ENCODE measurements around the gene CHAF1A. TPM values are rescaled to one million over a fixed set of nuclear protein-coding genes. Genes with fewer than 3 reads are reported as not detected.
A peak's percentile ranks its signal among the peaks of the same experiment; 100 is the strongest.

Gene CHAF1A
- total RNA-seq, 1 donor from 2014 or later, result 6.8 TPM

DNA sequence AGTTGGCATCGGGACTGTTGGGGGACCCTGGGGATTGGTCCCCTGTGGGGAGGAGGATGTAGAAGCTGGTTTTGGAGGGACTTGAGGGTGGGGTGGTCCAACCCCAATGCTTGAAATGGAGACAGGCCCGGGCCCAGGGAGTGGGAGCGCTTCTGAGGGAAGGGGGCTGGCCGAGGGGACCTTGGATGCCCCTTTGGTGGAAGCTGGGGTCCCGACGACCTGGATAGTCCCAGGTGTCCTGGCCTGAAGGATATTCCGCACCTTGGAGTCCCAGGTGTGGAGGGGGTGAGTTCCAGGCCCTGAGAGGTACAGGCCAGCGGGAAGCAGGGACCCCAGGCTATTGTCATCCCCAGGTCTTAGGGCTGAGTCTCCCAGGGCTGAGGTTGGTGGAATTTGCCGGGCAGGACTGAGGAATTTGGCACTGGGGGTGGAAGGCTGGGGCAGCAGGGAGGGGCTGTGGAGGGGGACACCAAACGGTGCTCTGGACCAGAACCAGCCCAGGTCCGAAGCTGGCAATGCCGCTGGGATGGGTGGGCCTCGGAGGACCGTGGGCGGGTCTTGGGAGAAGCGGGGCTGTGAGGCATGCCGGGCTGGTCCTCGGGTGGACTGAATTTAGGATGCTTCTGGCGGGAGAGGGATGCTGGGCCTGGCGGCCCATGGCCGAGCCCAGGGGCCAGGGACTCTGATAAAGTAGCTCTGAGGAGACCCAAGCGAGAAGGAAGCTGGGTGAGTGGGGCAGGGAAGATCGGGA lies 71.5 kb downstream of the CHAF1A start:
- DNase-seq (ENCODE audit: low read depth), result no peak
- H3K27me3 ChIP-seq (ENCODE audit: control insufficient read depth, insufficient read depth, low read length), result no peaks in the 10 kb centered on the region
- peaks cover 2% of the 10 kb centered on the region for H3K36me3 ChIP-seq (ENCODE audit: control insufficient read depth, insufficient read depth, low read length)
- TF ChIP-seq, protein P1, sequence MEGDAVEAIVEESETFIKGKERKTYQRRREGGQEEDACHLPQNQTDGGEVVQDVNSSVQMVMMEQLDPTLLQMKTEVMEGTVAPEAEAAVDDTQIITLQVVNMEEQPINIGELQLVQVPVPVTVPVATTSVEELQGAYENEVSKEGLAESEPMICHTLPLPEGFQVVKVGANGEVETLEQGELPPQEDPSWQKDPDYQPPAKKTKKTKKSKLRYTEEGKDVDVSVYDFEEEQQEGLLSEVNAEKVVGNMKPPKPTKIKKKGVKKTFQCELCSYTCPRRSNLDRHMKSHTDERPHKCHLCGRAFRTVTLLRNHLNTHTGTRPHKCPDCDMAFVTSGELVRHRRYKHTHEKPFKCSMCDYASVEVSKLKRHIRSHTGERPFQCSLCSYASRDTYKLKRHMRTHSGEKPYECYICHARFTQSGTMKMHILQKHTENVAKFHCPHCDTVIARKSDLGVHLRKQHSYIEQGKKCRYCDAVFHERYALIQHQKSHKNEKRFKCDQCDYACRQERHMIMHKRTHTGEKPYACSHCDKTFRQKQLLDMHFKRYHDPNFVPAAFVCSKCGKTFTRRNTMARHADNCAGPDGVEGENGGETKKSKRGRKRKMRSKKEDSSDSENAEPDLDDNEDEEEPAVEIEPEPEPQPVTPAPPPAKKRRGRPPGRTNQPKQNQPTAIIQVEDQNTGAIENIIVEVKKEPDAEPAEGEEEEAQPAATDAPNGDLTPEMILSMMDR (IDR thresholded peaks at IDR 0.05; ENCODE audit: insufficient read depth, low read length, poor library complexity, severe bottlenecking), result no peak
- H3K4me3 ChIP-seq (ENCODE audit: low read depth, low read length), result peak overlapping the region; percentile 71

DNA sequence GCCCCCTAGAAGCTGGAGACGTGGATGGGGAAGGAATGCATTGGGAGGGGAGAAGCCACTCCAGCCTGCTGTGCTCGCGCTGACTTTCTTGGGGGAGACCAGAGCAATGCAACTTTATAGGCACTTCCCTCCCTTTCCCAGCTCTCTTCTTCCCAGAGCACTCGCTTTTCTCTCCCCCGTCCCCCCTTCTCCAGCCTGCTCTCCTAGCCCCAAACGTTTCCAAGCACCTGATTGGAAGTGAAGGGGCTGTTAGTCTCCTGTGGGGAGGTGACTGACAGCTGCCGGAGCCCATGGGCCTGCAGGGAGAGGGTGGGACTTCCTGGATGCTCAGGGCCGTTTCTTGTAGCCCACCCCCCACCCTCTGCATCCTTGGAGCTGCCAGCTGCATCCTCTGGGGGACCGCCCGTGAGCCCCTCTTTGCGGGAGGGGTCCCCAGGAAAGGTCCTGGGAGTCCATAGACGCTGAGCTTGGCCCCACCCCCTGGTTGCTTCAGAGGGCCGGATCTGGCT lies 72.1 kb downstream of the CHAF1A start:
- TF ChIP-seq, protein P1 (IDR thresholded peaks at IDR 0.05; ENCODE audit: insufficient read depth, low read length, poor library complexity, severe bottlenecking), result no peak
- peak overlapping the region; percentile 71 for H3K4me3 ChIP-seq (ENCODE audit: low read depth, low read length)
- no peak for DNase-seq (ENCODE audit: low read depth)
- no peaks in the 10 kb centered on the region for H3K27me3 ChIP-seq (ENCODE audit: control insufficient read depth, insufficient read depth, low read length)
- H3K36me3 ChIP-seq (ENCODE audit: control insufficient read depth, insufficient read depth, low read length), result peaks cover 2% of the 10 kb centered on the region

DNA sequence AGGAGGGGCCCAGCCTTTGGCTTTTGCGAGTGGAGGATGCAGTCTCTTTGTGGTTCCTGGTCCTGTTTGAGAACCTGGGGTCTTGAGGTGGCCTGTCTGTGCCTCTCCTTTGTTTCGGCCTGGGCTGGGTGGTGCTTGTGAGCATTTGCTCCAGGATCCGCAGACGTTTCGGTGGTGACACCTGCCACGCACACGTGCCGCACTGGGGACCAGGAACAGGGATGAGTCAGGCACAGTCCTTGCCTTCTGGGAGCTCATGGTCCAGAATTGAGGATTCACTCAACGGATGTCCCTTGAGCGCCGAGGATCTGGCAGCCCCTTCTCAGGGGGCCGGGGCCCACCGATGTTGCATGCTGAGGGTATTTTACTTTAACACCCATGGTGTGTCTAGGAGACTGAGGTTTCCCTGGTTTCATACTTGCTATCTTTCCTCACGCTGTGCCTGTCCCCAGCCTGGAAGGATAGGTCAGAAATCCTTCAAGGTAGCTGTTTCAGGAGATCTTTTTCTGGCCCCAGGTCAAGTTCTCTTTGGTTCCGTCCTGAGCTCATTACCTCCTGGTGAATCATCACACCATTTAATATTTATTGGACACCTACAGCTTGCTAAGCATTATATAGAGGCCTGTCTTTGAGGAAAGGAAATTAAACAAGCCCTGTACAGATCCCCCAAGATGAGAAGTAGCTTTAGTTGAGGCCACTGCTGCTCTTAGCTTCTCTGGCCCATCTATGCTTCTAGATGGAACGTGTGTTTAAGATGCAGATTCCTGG lies 74.8 kb downstream of the CHAF1A start:
- Histone ChIP-seq H3K27me3 (ENCODE audit: control insufficient read depth, insufficient read depth, low read length) (no peaks in the 10 kb centered on the region), H3K4me3 (ENCODE audit: low read depth, low read length) (no peak overlapping the region), H3K36me3 (ENCODE audit: control insufficient read depth, insufficient read depth, low read length) (peaks cover 2% of the 10 kb centered on the region)
- no peak for DNase-seq (ENCODE audit: low read depth)
- TF ChIP-seq, protein P1 (IDR thresholded peaks at IDR 0.05; ENCODE audit: insufficient read depth, low read length, poor library complexity, severe bottlenecking), result no peak

DNA sequence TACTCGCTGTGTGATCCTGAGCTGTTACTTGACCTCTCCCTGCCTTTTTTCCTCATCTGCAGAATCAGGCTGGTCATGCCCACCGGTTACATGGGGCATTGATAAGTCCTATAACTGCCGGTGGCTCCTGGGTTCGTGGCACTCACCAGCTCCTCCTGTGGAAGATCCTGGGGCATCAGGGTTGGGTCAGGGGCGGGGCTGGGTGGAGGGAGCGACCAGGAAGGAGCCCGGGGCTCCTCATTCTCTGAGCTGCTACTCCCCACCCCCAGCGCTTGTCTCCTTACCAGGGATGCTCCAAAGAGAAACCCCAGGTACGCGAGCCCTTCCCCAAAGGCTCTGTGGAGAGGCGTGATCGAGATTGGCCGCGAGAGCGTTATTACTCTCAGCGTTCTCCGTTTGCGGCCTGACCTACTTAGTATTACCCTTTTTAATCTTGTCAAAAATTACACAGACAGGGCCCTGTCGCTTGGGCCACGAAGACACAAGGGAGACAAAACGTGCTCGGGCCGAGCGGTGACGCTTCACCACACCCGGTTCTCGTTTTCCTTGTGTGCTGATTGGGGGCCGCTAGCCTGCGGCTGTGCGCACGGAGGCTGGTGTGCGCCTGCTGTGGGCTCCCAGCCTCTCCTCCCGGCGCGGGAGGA lies 80.4 kb downstream of the CHAF1A start:
- TF ChIP-seq, protein P1 (IDR thresholded peaks at IDR 0.05; ENCODE audit: insufficient read depth, low read length, poor library complexity, severe bottlenecking), result no peak
- no peaks in the 10 kb centered on the region for H3K27me3 ChIP-seq (ENCODE audit: control insufficient read depth, insufficient read depth, low read length)
- DNase-seq (ENCODE audit: low read depth), result no peak
- H3K36me3 ChIP-seq (ENCODE audit: control insufficient read depth, insufficient read depth, low read length), result no peaks in the 10 kb centered on the region
- H3K4me3 ChIP-seq (ENCODE audit: low read depth, low read length), result no peak overlapping the region

DNA sequence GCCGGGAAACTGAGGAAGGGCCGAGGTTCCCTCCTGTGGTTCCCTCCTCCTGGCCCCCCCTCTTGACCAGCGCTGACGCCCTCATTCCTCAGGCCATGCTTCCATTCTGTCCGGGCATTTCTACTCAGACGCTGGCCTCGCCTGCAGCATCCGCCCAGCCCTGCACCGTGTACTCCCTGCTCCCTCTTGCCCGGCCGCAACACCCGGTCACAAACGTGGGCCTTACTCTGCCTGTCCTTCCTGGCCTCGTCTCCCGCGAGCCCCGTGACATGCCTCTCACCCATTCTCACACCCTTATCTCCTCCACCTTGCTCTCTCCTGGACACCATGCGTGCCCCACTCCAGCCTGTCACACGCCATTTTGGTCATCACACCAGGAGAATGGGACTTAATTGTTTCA lies 80.9 kb downstream of the CHAF1A start:
- no peaks in the 10 kb centered on the region for H3K27me3 ChIP-seq (ENCODE audit: control insufficient read depth, insufficient read depth, low read length)
- no peak overlapping the region for H3K4me3 ChIP-seq (ENCODE audit: low read depth, low read length)
- DNase-seq (ENCODE audit: low read depth), result no peak
- TF ChIP-seq, protein P1 (IDR thresholded peaks at IDR 0.05; ENCODE audit: insufficient read depth, low read length, poor library complexity, severe bottlenecking), result no peak
- H3K36me3 ChIP-seq (ENCODE audit: control insufficient read depth, insufficient read depth, low read length), result no peaks in the 10 kb centered on the region

All from kidney epithelial cell (primary cell).